Measurements from ENCODE around the gene PDE5A.

Gene PDE5A

GRCh38 chr4:119579823-119580222 is 48.8 kb downstream of the PDE5A start:
- Histone ChIP-seq H3K9ac (ENCODE audit: low read length) (no peak overlapping the region), H2BK15ac (replicated peaks; ENCODE audit: low read depth) (no peak overlapping the region), H3K23ac (ENCODE audit: low read length) (no peak overlapping the region), H3K4ac (ENCODE audit: low read depth, low read length) (no peak overlapping the region), H3K27ac (ENCODE audit: low read depth, low read length) (no peak overlapping the region), H3K36me3 (ENCODE audit: control insufficient read depth, insufficient read depth, low read length) (no peaks in the 10 kb centered on the region), H3K56ac (ENCODE audit: low read length) (no peak overlapping the region), H3K4me3 (ENCODE audit: low read length) (no peak overlapping the region), H3K18ac (ENCODE audit: low read length) (no peak overlapping the region), H2AK5ac (ENCODE audit: low read length) (no peak overlapping the region), H3K27me3 (ENCODE audit: insufficient read depth, low read length, poor library complexity) (no peaks in the 10 kb centered on the region), H3K4me1 (ENCODE audit: control insufficient read depth, low read depth, low read length) (no peaks in the 10 kb centered on the region), H3K79me2 (ENCODE audit: control insufficient read depth, insufficient read depth, low read length) (no peaks in the 10 kb centered on the region), H2BK120ac (ENCODE audit: low read depth, low read length) (no peak overlapping the region), H4K5ac (ENCODE audit: low read length) (no peak overlapping the region), H3K79me1 (ENCODE audit: low read length) (no peaks in the 10 kb centered on the region), H4K8ac (ENCODE audit: low read depth, low read length) (no peak overlapping the region), H2BK5ac (ENCODE audit: low read length) (no peak overlapping the region), H3K4me2 (ENCODE audit: low read length) (no peak overlapping the region)
- no peak for DNase-seq
- no CpG with 5 or more reads among the region's 5 CpGs for WGBS (ENCODE audit: extremely low coverage, insufficient coverage, low lambda C conversion rate)

- Histone ChIP-seq H3K36me3 (ENCODE audit: control insufficient read depth, insufficient read depth, low read length) (no peaks in the 10 kb centered on the region), H2BK5ac (ENCODE audit: low read length) (no peak overlapping the region), H3K79me1 (ENCODE audit: low read length) (no peaks in the 10 kb centered on the region), H2BK15ac (replicated peaks; ENCODE audit: low read depth) (no peak overlapping the region), H3K27me3 (ENCODE audit: insufficient read depth, low read length, poor library complexity) (no peaks in the 10 kb centered on the region), H3K4me1 (ENCODE audit: control insufficient read depth, low read depth, low read length) (no peaks in the 10 kb centered on the region), H3K4me3 (ENCODE audit: low read length) (no peak overlapping the region), H2AK5ac (ENCODE audit: low read length) (no peak overlapping the region), H4K5ac (ENCODE audit: low read length) (no peak overlapping the region), H3K4me2 (ENCODE audit: low read length) (no peak overlapping the region), H3K23ac (ENCODE audit: low read length) (no peak overlapping the region), H3K27ac (ENCODE audit: low read depth, low read length) (no peak overlapping the region), H3K4ac (ENCODE audit: low read depth, low read length) (no peak overlapping the region), H3K79me2 (ENCODE audit: control insufficient read depth, insufficient read depth, low read length) (no peaks in the 10 kb centered on the region), H4K8ac (ENCODE audit: low read depth, low read length) (no peak overlapping the region), H3K18ac (ENCODE audit: low read length) (no peak overlapping the region), H3K56ac (ENCODE audit: low read length) (no peak overlapping the region), H3K9ac (ENCODE audit: low read length) (no peak overlapping the region), H2BK120ac (ENCODE audit: low read depth, low read length) (no peak overlapping the region)
- WGBS (ENCODE audit: extremely low coverage, insufficient coverage, low lambda C conversion rate) = no CpG with 5 or more reads among the region's 5 CpGs
- DNase-seq = no peak
Observed at GRCh38 chr4:119570401-119570800, 58.2 kb downstream of the PDE5A start.

GRCh38 chr4:119564106-119564505 is 64.5 kb downstream of the PDE5A start:
- H3K4me1 ChIP-seq (ENCODE audit: control insufficient read depth, low read depth, low read length) = no peaks in the 10 kb centered on the region
- H3K79me2 ChIP-seq (ENCODE audit: control insufficient read depth, insufficient read depth, low read length) = no peaks in the 10 kb centered on the region

GRCh38 chr4:119559044-119559647 is 69.5 kb downstream of the PDE5A start:
- Histone ChIP-seq H3K27ac (ENCODE audit: low read depth, low read length) (no peak overlapping the region), H3K27me3 (ENCODE audit: insufficient read depth, low read length, poor library complexity) (no peaks in the 10 kb centered on the region), H3K56ac (ENCODE audit: low read length) (no peak overlapping the region), H3K4me2 (ENCODE audit: low read length) (no peak overlapping the region), H3K23ac (ENCODE audit: low read length) (no peak overlapping the region), H2BK15ac (replicated peaks; ENCODE audit: low read depth) (no peak overlapping the region), H2BK120ac (ENCODE audit: low read depth, low read length) (no peak overlapping the region), H3K4me1 (ENCODE audit: control insufficient read depth, low read depth, low read length) (no peaks in the 10 kb centered on the region), H3K36me3 (ENCODE audit: control insufficient read depth, insufficient read depth, low read length) (no peaks in the 10 kb centered on the region), H2BK5ac (ENCODE audit: low read length) (no peak overlapping the region), H3K4ac (ENCODE audit: low read depth, low read length) (no peak overlapping the region), H3K4me3 (ENCODE audit: low read length) (no peak overlapping the region), H2AK5ac (ENCODE audit: low read length) (no peak overlapping the region), H4K5ac (ENCODE audit: low read length) (no peak overlapping the region), H3K18ac (ENCODE audit: low read length) (no peak overlapping the region), H4K8ac (ENCODE audit: low read depth, low read length) (no peak overlapping the region), H3K79me2 (ENCODE audit: control insufficient read depth, insufficient read depth, low read length) (no peaks in the 10 kb centered on the region), H3K9ac (ENCODE audit: low read length) (no peak overlapping the region), H3K79me1 (ENCODE audit: low read length) (no peaks in the 10 kb centered on the region)
- peak; percentile 51 for DNase-seq

More at GRCh38 chr4:119564106-119564505, 64.5 kb downstream of the PDE5A start:
- H3K4me3 ChIP-seq (ENCODE audit: low read length) = no peak overlapping the region
- H3K27me3 ChIP-seq (ENCODE audit: insufficient read depth, low read length, poor library complexity) = no peaks in the 10 kb centered on the region
- H3K56ac ChIP-seq (ENCODE audit: low read length) = no peak overlapping the region
- no peak overlapping the region for H4K5ac ChIP-seq (ENCODE audit: low read length)
- no peak overlapping the region for H3K4ac ChIP-seq (ENCODE audit: low read depth, low read length)
- no peak overlapping the region for H3K9ac ChIP-seq (ENCODE audit: low read length)
- no peak overlapping the region for H3K23ac ChIP-seq (ENCODE audit: low read length)
- no peak overlapping the region for H2BK120ac ChIP-seq (ENCODE audit: low read depth, low read length)
- DNase-seq = no peak
- H4K8ac ChIP-seq (ENCODE audit: low read depth, low read length) = no peak overlapping the region
- no peak overlapping the region for H3K18ac ChIP-seq (ENCODE audit: low read length)
- no peaks in the 10 kb centered on the region for H3K79me1 ChIP-seq (ENCODE audit: low read length)
- H2BK5ac ChIP-seq (ENCODE audit: low read length) = no peak overlapping the region
- no peak overlapping the region for H3K4me2 ChIP-seq (ENCODE audit: low read length)
- H3K27ac ChIP-seq (ENCODE audit: low read depth, low read length) = no peak overlapping the region
- H3K36me3 ChIP-seq (ENCODE audit: control insufficient read depth, insufficient read depth, low read length) = no peaks in the 10 kb centered on the region
- H2BK15ac ChIP-seq (replicated peaks; ENCODE audit: low read depth) = no peak overlapping the region
- no peak overlapping the region for H2AK5ac ChIP-seq (ENCODE audit: low read length)

- H2BK15ac ChIP-seq (replicated peaks; ENCODE audit: low read depth) = no peak overlapping the region
- DNase-seq = peak; percentile 41
- H3K79me1 ChIP-seq (ENCODE audit: low read length) = no peaks in the 10 kb centered on the region
- H3K4ac ChIP-seq (ENCODE audit: low read depth, low read length) = no peak overlapping the region
- no peaks in the 10 kb centered on the region for H3K36me3 ChIP-seq (ENCODE audit: control insufficient read depth, insufficient read depth, low read length)
- no peak overlapping the region for H3K4me3 ChIP-seq (ENCODE audit: low read length)
- H2BK5ac ChIP-seq (ENCODE audit: low read length) = no peak overlapping the region
- H3K18ac ChIP-seq (ENCODE audit: low read length) = no peak overlapping the region
- H3K79me2 ChIP-seq (ENCODE audit: control insufficient read depth, insufficient read depth, low read length) = no peaks in the 10 kb centered on the region
- no CpG with 5 or more reads among the region's 2 CpGs for WGBS (ENCODE audit: extremely low coverage, insufficient coverage, low lambda C conversion rate)
- H2AK5ac ChIP-seq (ENCODE audit: low read length) = no peak overlapping the region
- no peaks in the 10 kb centered on the region for H3K27me3 ChIP-seq (ENCODE audit: insufficient read depth, low read length, poor library complexity)
- no peak overlapping the region for H3K56ac ChIP-seq (ENCODE audit: low read length)
- no peak overlapping the region for H2BK120ac ChIP-seq (ENCODE audit: low read depth, low read length)
- H3K4me1 ChIP-seq (ENCODE audit: control insufficient read depth, low read depth, low read length) = no peaks in the 10 kb centered on the region
- H4K5ac ChIP-seq (ENCODE audit: low read length) = no peak overlapping the region
- H3K23ac ChIP-seq (ENCODE audit: low read length) = no peak overlapping the region
- H3K9ac ChIP-seq (ENCODE audit: low read length) = no peak overlapping the region
- H3K27ac ChIP-seq (ENCODE audit: low read depth, low read length) = no peak overlapping the region
- no peak overlapping the region for H4K8ac ChIP-seq (ENCODE audit: low read depth, low read length)
- no peak overlapping the region for H3K4me2 ChIP-seq (ENCODE audit: low read length)
Observed at GRCh38 chr4:119550857-119551532, 77.6 kb downstream of the PDE5A start.

- Histone ChIP-seq H3K27me3 (ENCODE audit: insufficient read depth, low read length, poor library complexity) (no peaks in the 10 kb centered on the region), H3K56ac (ENCODE audit: low read length) (no peak overlapping the region), H3K4me1 (ENCODE audit: control insufficient read depth, low read depth, low read length) (no peaks in the 10 kb centered on the region), H3K4me3 (ENCODE audit: low read length) (no peak overlapping the region), H3K23ac (ENCODE audit: low read length) (no peak overlapping the region), H2BK120ac (ENCODE audit: low read depth, low read length) (no peak overlapping the region), H3K79me1 (ENCODE audit: low read length) (no peaks in the 10 kb centered on the region), H3K79me2 (ENCODE audit: control insufficient read depth, insufficient read depth, low read length) (no peaks in the 10 kb centered on the region), H3K27ac (ENCODE audit: low read depth, low read length) (no peak overlapping the region), H4K8ac (ENCODE audit: low read depth, low read length) (no peak overlapping the region), H3K4me2 (ENCODE audit: low read length) (no peak overlapping the region), H4K5ac (ENCODE audit: low read length) (no peak overlapping the region), H3K36me3 (ENCODE audit: control insufficient read depth, insufficient read depth, low read length) (no peaks in the 10 kb centered on the region), H3K4ac (ENCODE audit: low read depth, low read length) (no peak overlapping the region), H3K18ac (ENCODE audit: low read length) (no peak overlapping the region), H3K9ac (ENCODE audit: low read length) (no peak overlapping the region), H2AK5ac (ENCODE audit: low read length) (no peak overlapping the region), H2BK5ac (ENCODE audit: low read length) (no peak overlapping the region), H2BK15ac (replicated peaks; ENCODE audit: low read depth) (no peak overlapping the region)
- 100% methylated on average over 1 of the region's 3 CpGs for WGBS (ENCODE audit: extremely low coverage, insufficient coverage, low lambda C conversion rate)
- DNase-seq = no peak
Observed at GRCh38 chr4:119549639-119550038, 79.0 kb downstream of the PDE5A start.

All from mesendoderm (in vitro differentiated cells).